CD4-positive, CD25-positive, alpha-beta regulatory T cell (primary cell): ENCODE measurements around the gene AMPD2. TPM values are rescaled to one million over a fixed set of nuclear protein-coding genes. Genes with fewer than 3 reads are reported as not detected.
A peak's percentile ranks its signal among the peaks of the same experiment; 100 is the strongest.

Experiments used
- ATAC-seq, 2 donors: fragments of 150-1000 bp; cut with Tn5 transposase; one replicate each; pipeline ENCODE4 v1.10.0; 2021; ENCODE audit warnings: low read depth in 2 of 2, moderate number of reproducible peaks in 2 of 2, moderate library complexity in 1 of 2
- DNase-seq, 3 donors: peaks; one replicate each; pipeline versions ENCODE4 v3.0.0 to v3.0.0-alpha.2; 2012 to 2022; ENCODE audit warnings: mixed read lengths in 1 of 3
- H3K27ac ChIP-seq: one replicate; pipeline ENCODE4 v1.7.0; 2013; ENCODE audit warnings: mild to moderate bottlenecking, low read length; ENCODE audit not compliant: insufficient read depth, poor library complexity, severe bottlenecking
- H3K27me3 ChIP-seq: one replicate; pipeline ENCODE4 v1.7.0; 2013; ENCODE audit warnings: low read length; ENCODE audit not compliant: control insufficient read depth, insufficient read depth
- H3K36me3 ChIP-seq: one replicate; pipeline ENCODE4 v1.7.0; 2013; ENCODE audit warnings: mild to moderate bottlenecking, low read length, moderate library complexity; ENCODE audit not compliant: control insufficient read depth, insufficient read depth
- H3K4me1 ChIP-seq: 2 replicates; pipeline ENCODE4 v1.7.0; 2013; ENCODE audit warnings: mild to moderate bottlenecking, low read length; ENCODE audit not compliant: insufficient read depth, control insufficient read depth, poor library complexity, severe bottlenecking
- H3K4me3 ChIP-seq: one replicate; pipeline ENCODE4 v1.7.0; 2013; ENCODE audit warnings: low read depth, mild to moderate bottlenecking, low read length, moderate library complexity
- H3K9me3 ChIP-seq, 2 experiments: 1 replicate in 1 of 2; 2 replicates in 1 of 2; pipeline ENCODE4 v1.7.0; 2013; ENCODE audit warnings: low read length in 2 of 2, mild to moderate bottlenecking in 1 of 2, moderate library complexity in 1 of 2; ENCODE audit not compliant: control insufficient read depth in 2 of 2
- H3K27ac Mint-ChIP-seq, 3 donors: one replicate each; pipeline ENCODE4 v1.8.0; 2020 to 2022; ENCODE audit warnings: mild to moderate bottlenecking in 3 of 3, mixed read lengths in 3 of 3, moderate library complexity in 2 of 3
- H3K27me3 Mint-ChIP-seq: one replicate; pipeline ENCODE4 v1.8.0; 2022; ENCODE audit warnings: mild to moderate bottlenecking, mixed read lengths
- H3K36me3 Mint-ChIP-seq: one replicate; pipeline ENCODE4 v1.8.0; 2020; ENCODE audit warnings: mixed read lengths
- H3K4me1 Mint-ChIP-seq, 4 donors: one replicate each; pipeline ENCODE4 v1.8.0; 2020 to 2022; ENCODE audit warnings: mixed read lengths in 4 of 4, mild to moderate bottlenecking in 1 of 4
- H3K4me3 Mint-ChIP-seq, 4 donors: one replicate each; pipeline ENCODE4 v1.8.0; 2020 to 2022; ENCODE audit warnings: mild to moderate bottlenecking in 4 of 4, mixed read lengths in 4 of 4, moderate library complexity in 3 of 4
- H3K9me3 Mint-ChIP-seq, 7 donors: one replicate each; pipeline ENCODE4 v1.8.0; 2020 to 2022; ENCODE audit warnings: mixed read lengths in 7 of 7, mild to moderate bottlenecking in 3 of 7, moderate library complexity in 2 of 7
- polyA plus RNA-seq, 4 donors: library from polyadenylated mRNA; unstranded; fragments of 300-500 nt; fragmentation: Illumina TruSeq; gene quantifications; one replicate each; pipeline ENCODE4 v1.2.3, GENCODE V29; 2021
- total RNA-seq: library from RNA; stranded (reverse); gene quantifications from one replicate; pipeline ENCODE4 v1.2.3, GENCODE V29; 2022

The AMPD2 gene
- total and polyA plus RNA-seq, 5 donors from 2014 or later = 23.3 to 203 (median 27.8) TPM

- Mint-ChIP-seq H3K4me1 (peaks cover 0 to 9% (median 7%) of the 10 kb centered on the region in 4 donors), H3K27ac (peak overlapping the region in 1 of 3 donors; percentile 57), H3K9me3 (peaks cover 0 to 3% (median 0%) of the 10 kb centered on the region in 7 donors), H3K36me3 (peaks cover 12% of the 10 kb centered on the region), H3K4me3 (no peak overlapping the region), H3K27me3 (peaks cover 8% of the 10 kb centered on the region)
- Histone ChIP-seq H3K9me3 (no peaks in the 10 kb centered on the region), H3K36me3 (peaks cover 16% of the 10 kb centered on the region), H3K27ac (no peak overlapping the region), H3K4me3 (no peak overlapping the region), H3K4me1 (peaks cover 8% of the 10 kb centered on the region), H3K27me3 (no peaks in the 10 kb centered on the region)
- no peak for ATAC-seq
- no peak for DNase-seq
These were observed 14.7 kb downstream of the AMPD2 start for GRCh38 chr1:109634292-109634691.

DNA sequence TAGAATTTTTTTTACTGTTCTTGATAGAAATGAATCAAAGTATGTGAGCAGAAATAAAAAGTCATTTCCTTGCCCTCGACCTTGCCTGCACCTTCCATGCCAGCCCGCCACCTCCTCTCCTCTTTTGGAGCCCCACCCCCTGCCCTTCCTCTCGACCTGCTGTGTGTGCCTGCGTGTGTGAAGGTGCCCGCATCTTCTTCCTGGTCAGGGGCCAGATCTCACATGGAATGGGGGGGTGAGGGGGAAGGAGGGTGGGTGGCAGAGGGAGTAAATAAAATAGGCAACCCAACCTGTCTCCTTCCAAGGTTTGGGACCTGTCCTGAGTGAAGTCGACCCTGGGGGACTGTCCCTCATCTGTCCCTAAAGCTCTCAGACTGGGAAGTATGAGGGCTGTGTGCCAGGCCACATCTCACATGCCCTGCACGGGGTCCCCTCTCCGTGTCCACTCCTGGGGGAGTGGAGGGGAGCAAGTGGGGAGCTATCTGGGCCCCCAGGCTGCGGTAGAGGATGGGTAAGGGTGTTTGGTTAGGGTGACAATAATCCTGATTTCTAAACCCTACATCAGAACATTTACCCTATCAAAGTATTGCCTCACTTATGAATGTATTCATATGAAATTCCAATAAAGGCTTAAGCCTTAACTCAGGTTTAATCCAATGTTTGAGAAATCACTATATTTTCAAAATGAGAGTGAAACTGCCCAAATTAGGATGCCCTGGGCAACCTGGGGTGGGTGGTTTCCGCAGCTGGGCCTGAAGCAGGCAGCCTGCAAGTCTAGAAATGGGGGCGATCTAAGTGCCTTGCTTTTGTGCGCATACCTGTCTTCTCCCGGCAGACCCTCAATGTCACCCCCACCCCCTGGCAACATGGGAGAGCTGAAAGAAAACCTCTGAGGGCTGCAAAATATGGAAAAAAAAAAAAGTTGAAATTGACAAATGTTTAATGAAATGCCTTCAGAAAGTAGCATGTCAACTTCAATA is 15.4 kb downstream of the AMPD2 start:
- Histone ChIP-seq H3K27ac (no peak overlapping the region), H3K27me3 (no peaks in the 10 kb centered on the region), H3K9me3 (no peaks in the 10 kb centered on the region), H3K36me3 (peaks cover 12% of the 10 kb centered on the region), H3K4me1 (peaks cover 9% of the 10 kb centered on the region), H3K4me3 (no peak overlapping the region)
- Mint-ChIP-seq H3K36me3 (peaks cover 4% of the 10 kb centered on the region), H3K4me3 (peak overlapping the region in 1 of 4 donors; percentile 12), H3K27me3 (peaks cover 8% of the 10 kb centered on the region), H3K4me1 (peaks cover 0 to 12% (median 9%) of the 10 kb centered on the region in 4 donors), H3K9me3 (peaks cover 0 to 3% (median 0%) of the 10 kb centered on the region in 7 donors), H3K27ac (peak overlapping the region in 2 of 3 donors; percentile 56 to 57)
- ATAC-seq (peak in 1 of 2 donors; percentile 69), DNase-seq (peak in 1 of 3 donors; percentile 35)

DNA sequence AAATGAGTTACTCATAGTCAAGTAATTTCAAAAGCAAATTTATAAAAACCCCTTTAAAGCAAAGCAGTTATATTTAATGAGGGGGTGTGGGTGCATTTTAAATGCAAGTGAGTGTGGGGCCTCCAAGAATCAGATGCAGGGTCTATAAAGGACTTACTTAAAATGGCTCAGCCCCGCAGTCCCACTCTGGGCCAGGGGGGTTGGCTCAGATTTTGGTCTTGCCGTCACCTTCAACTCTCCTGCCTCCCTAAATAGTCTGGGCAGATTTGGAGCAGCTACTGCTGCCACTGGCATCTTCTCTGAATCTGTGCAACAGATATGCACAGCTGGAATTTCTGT is 16.2 kb downstream of the AMPD2 start:
- DNase-seq (no peak), ATAC-seq (no peak)
- Histone ChIP-seq H3K4me3 (no peak overlapping the region), H3K27ac (no peak overlapping the region), H3K4me1 (peaks cover 14% of the 10 kb centered on the region), H3K27me3 (no peaks in the 10 kb centered on the region), H3K9me3 (no peaks in the 10 kb centered on the region), H3K36me3 (peaks cover 10% of the 10 kb centered on the region)
- H3K9me3 Mint-ChIP-seq = peaks cover 0 to 3% (median 0%) of the 10 kb centered on the region in 7 donors
- H3K4me3 Mint-ChIP-seq = no peak overlapping the region
- H3K36me3 Mint-ChIP-seq = peaks cover 3% of the 10 kb centered on the region
- H3K27ac Mint-ChIP-seq = no peak overlapping the region
- H3K27me3 Mint-ChIP-seq = peaks cover 8% of the 10 kb centered on the region
- H3K4me1 Mint-ChIP-seq = peaks cover 0 to 16% (median 11%) of the 10 kb centered on the region in 4 donors

DNA sequence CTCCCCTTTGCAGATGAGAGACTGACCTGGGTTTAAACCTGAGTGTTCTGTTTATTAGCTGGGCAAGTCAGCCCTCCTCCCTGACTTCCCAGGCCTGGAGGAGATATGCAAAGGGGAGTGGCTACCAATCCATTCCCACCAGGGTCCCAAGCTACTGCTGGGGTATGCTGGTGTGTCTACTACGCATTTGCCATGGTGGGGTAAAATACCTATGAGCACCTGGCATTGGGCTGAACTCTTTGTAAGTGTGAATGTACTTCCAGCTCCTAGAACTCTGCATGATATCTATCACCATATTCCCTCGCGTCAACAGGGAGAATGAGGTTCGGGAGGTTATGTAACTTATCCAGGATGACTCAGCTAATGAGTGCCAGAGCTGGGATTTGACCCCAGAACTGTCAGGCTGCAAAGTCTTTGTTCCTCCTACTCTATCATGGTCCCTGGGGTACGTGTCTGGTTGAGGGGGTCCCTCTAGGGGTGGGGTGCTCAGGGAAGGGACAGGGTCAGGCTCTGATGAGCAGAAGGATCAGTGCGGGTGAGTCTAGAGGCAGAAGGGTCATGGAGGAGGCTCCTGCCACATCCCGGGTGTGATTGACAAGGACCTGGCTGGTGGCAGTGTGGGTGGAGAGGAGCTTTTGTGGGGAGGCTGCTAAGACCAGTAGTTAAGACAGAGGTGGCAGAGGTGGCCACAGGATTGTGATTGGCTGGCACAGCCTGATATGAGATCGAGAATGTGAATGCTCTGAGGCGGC is 16.7 kb downstream of the AMPD2 start:
- Histone ChIP-seq H3K9me3 (no peaks in the 10 kb centered on the region), H3K27ac (no peak overlapping the region), H3K27me3 (no peaks in the 10 kb centered on the region), H3K36me3 (peaks cover 4% of the 10 kb centered on the region), H3K4me3 (no peak overlapping the region), H3K4me1 (peaks cover 14% of the 10 kb centered on the region)
- Mint-ChIP-seq H3K27me3 (peaks cover 8% of the 10 kb centered on the region), H3K36me3 (no peaks in the 10 kb centered on the region), H3K9me3 (peaks cover 0 to 1% (median 0%) of the 10 kb centered on the region in 7 donors), H3K4me1 (peaks cover 0 to 16% (median 11%) of the 10 kb centered on the region in 4 donors), H3K27ac (peak overlapping the region in 1 of 3 donors; percentile 54), H3K4me3 (no peak overlapping the region)
- no peak for ATAC-seq
- no peak for DNase-seq

- H3K4me3 Mint-ChIP-seq = no peak overlapping the region
- H3K36me3 Mint-ChIP-seq = no peaks in the 10 kb centered on the region
- Histone ChIP-seq H3K4me3 (no peak overlapping the region), H3K27ac (no peak overlapping the region), H3K4me1 (peaks cover 14% of the 10 kb centered on the region), H3K27me3 (no peaks in the 10 kb centered on the region), H3K9me3 (no peaks in the 10 kb centered on the region), H3K36me3 (no peaks in the 10 kb centered on the region)
- DNase-seq (no peak), ATAC-seq (no peak)
- H3K9me3 Mint-ChIP-seq = peaks cover 0 to 1% (median 0%) of the 10 kb centered on the region in 7 donors
- no peak overlapping the region for H3K27ac Mint-ChIP-seq
- H3K27me3 Mint-ChIP-seq = peaks cover 8% of the 10 kb centered on the region
- H3K4me1 Mint-ChIP-seq = peaks cover 0 to 16% (median 11%) of the 10 kb centered on the region in 4 donors
These were observed 17.8 kb downstream of the AMPD2 start for GRCh38 chr1:109637446-109637845.

GRCh38 chr1:109639063-109639840 is 19.6 kb downstream of the AMPD2 start:
- Histone ChIP-seq H3K4me1 (peaks cover 21% of the 10 kb centered on the region), H3K27me3 (no peaks in the 10 kb centered on the region), H3K4me3 (no peak overlapping the region), H3K36me3 (no peaks in the 10 kb centered on the region), H3K9me3 (no peaks in the 10 kb centered on the region), H3K27ac (no peak overlapping the region)
- no peak for ATAC-seq
- Mint-ChIP-seq H3K36me3 (no peaks in the 10 kb centered on the region), H3K4me3 (no peak overlapping the region), H3K27me3 (peaks cover 8% of the 10 kb centered on the region), H3K9me3 (peaks cover 0 to 1% (median 0%) of the 10 kb centered on the region in 7 donors), H3K27ac (no peak overlapping the region), H3K4me1 (peaks cover 0 to 20% (median 11%) of the 10 kb centered on the region in 4 donors)
- no peak for DNase-seq

GRCh38 chr1:109639841-109640184 is 20.2 kb downstream of the AMPD2 start:
- no peak for DNase-seq

More at GRCh38 chr1:109639841-109640184, 20.2 kb downstream of the AMPD2 start:
- peaks cover 0 to 1% (median 0%) of the 10 kb centered on the region in 7 donors for H3K9me3 Mint-ChIP-seq
- no peaks in the 10 kb centered on the region for H3K36me3 ChIP-seq
- no peak overlapping the region for H3K4me3 Mint-ChIP-seq
- H3K4me1 Mint-ChIP-seq = peaks cover 0 to 14% (median 5%) of the 10 kb centered on the region in 4 donors
- H3K27me3 Mint-ChIP-seq = peaks cover 8% of the 10 kb centered on the region
- H3K27me3 ChIP-seq = no peaks in the 10 kb centered on the region
- H3K27ac Mint-ChIP-seq = no peak overlapping the region
- H3K9me3 ChIP-seq = no peaks in the 10 kb centered on the region
- H3K36me3 Mint-ChIP-seq = no peaks in the 10 kb centered on the region
- peaks cover 16% of the 10 kb centered on the region for H3K4me1 ChIP-seq
- no peak for ATAC-seq
- H3K4me3 ChIP-seq = no peak overlapping the region
- no peak overlapping the region for H3K27ac ChIP-seq
